ENCODE data around the gene BPIFB1.

- no peak for TF ChIP-seq CTCF (IDR thresholded peaks at IDR 0.05; ENCODE audit: low read depth, low read length)
- no peak for TF ChIP-seq EZH2phosphoT487 (IDR thresholded peaks at IDR 0.05; ENCODE audit: low read depth)
Observed at GRCh38 chr20:33311996-33312395, 29.0 kb downstream of the BPIFB1 start.

Data from OCI-LY3 (cell line).